ES-I3 (cell line): ENCODE results near the gene FAM107B.
"Not testable (repeated sequence)": the region's sequence is repeated elsewhere in the genome, so short reads cannot be mapped to it uniquely, and the experiment has no call there.

ENCODE experiments used
- H3K36me3 ChIP-seq: 2 replicates; pipeline ENCODE4 v1.6.1; 2013; ENCODE audit warnings: mild to moderate bottlenecking, low read length, control low read depth, moderate library complexity; ENCODE audit not compliant: insufficient read depth
- H3K4me1 ChIP-seq: 2 replicates; pipeline ENCODE4 v1.6.1; 2013; ENCODE audit warnings: mild to moderate bottlenecking, control low read depth, low read length; ENCODE audit not compliant: insufficient read depth
- H3K9ac ChIP-seq: 2 replicates; pipeline ENCODE4 v1.6.1; 2013; ENCODE audit warnings: low read depth, mild to moderate bottlenecking, low read length, moderate library complexity
- H3K9me3 ChIP-seq: 2 replicates; pipeline ENCODE4 v1.6.1; 2013; ENCODE audit warnings: mild to moderate bottlenecking, low read length, moderate library complexity; ENCODE audit not compliant: control insufficient read depth, insufficient read depth

The FAM107B gene

GRCh38 chr10:14774797-14775196 is at the start of gene FAM107B:
FAM107B (minus strand) TSS chr10:14774897; CDS start chr10:14774663, 234 bp downstream.
- H3K9ac ChIP-seq = no peak within 1 kb of the TSS
- no peaks in the 10 kb centered on the region for H3K4me1 ChIP-seq
- no peaks in the 10 kb centered on the region for H3K36me3 ChIP-seq
- H3K9me3 ChIP-seq = no peaks in the 10 kb centered on the region

- H3K9me3 ChIP-seq = no peaks in the 10 kb centered on the region
- peaks cover 4% of the 10 kb centered on the region; the same call in 1 of the 2 replicates for H3K4me1 ChIP-seq
- H3K9ac ChIP-seq = no peak overlapping the region
- no peaks in the 10 kb centered on the region for H3K36me3 ChIP-seq
Measured at GRCh38 chr10:14823966-14824365, 49.3 kb upstream of the FAM107B start.

- Histone ChIP-seq H3K9ac (no peak overlapping the region), H3K9me3 (no peaks in the 10 kb centered on the region), H3K4me1 (peaks cover 4% of the 10 kb centered on the region; the same call in 1 of the 2 replicates), H3K36me3 (no peaks in the 10 kb centered on the region)
Measured at GRCh38 chr10:14822879-14823755, 48.4 kb upstream of the FAM107B start.

- Histone ChIP-seq H3K36me3 (no peaks in the 10 kb centered on the region), H3K9ac (no peak overlapping the region), H3K4me1 (peaks cover 4% of the 10 kb centered on the region; the same call in 1 of the 2 replicates), H3K9me3 (no peaks in the 10 kb centered on the region)
Measured at GRCh38 chr10:14821635-14822375, 47.1 kb upstream of the FAM107B start.

- Histone ChIP-seq H3K4me1 (peaks cover 4% of the 10 kb centered on the region; the same call in 1 of the 2 replicates), H3K36me3 (no peaks in the 10 kb centered on the region), H3K9ac (no peak overlapping the region), H3K9me3 (no peaks in the 10 kb centered on the region)
Measured at GRCh38 chr10:14820775-14821154, 46.1 kb upstream of the FAM107B start.

GRCh38 chr10:14820010-14820774 is 45.5 kb upstream of the FAM107B start:
- H3K36me3 ChIP-seq = no peaks in the 10 kb centered on the region
- H3K9me3 ChIP-seq = no peaks in the 10 kb centered on the region

GRCh38 chr10:14816717-14817116 is 42.0 kb upstream of the FAM107B start:
- H3K36me3 ChIP-seq, H3K9ac ChIP-seq, H3K9me3 ChIP-seq: not testable (repeated sequence)

More at GRCh38 chr10:14820010-14820774, 45.5 kb upstream of the FAM107B start:
- Histone ChIP-seq H3K9ac (no peak overlapping the region), H3K4me1 (peaks cover 4% of the 10 kb centered on the region; the same call in 1 of the 2 replicates)

GRCh38 chr10:14815681-14816080 is 41.0 kb upstream of the FAM107B start:
- Histone ChIP-seq H3K4me1 (no peaks in the 10 kb centered on the region; the same call in 1 of the 2 replicates), H3K9ac (no peak overlapping the region), H3K9me3 (no peaks in the 10 kb centered on the region), H3K36me3 (no peaks in the 10 kb centered on the region)

More at GRCh38 chr10:14816717-14817116, 42.0 kb upstream of the FAM107B start:
- H3K4me1 ChIP-seq = not testable (repeated sequence)

GRCh38 chr10:14812271-14812670 is 37.6 kb upstream of the FAM107B start:
- Histone ChIP-seq H3K9me3 (no peaks in the 10 kb centered on the region), H3K9ac (no peak overlapping the region), H3K4me1 (no peaks in the 10 kb centered on the region; the same call in 1 of the 2 replicates), H3K36me3 (no peaks in the 10 kb centered on the region)

- no peaks in the 10 kb centered on the region for H3K36me3 ChIP-seq
- no peaks in the 10 kb centered on the region for H3K9me3 ChIP-seq
- no peaks in the 10 kb centered on the region; the same call in 1 of the 2 replicates for H3K4me1 ChIP-seq
- H3K9ac ChIP-seq = no peak overlapping the region
Measured at GRCh38 chr10:14810969-14811953, 36.6 kb upstream of the FAM107B start.

- Histone ChIP-seq H3K4me1 (no peaks in the 10 kb centered on the region; the same call in 1 of the 2 replicates), H3K9ac (no peak overlapping the region), H3K36me3 (no peaks in the 10 kb centered on the region), H3K9me3 (no peaks in the 10 kb centered on the region)
Measured at GRCh38 chr10:14806318-14806717, 31.6 kb upstream of the FAM107B start.

GRCh38 chr10:14803827-14804226 is 29.1 kb upstream of the FAM107B start:
- H3K9me3 ChIP-seq = no peaks in the 10 kb centered on the region
- H3K36me3 ChIP-seq = no peaks in the 10 kb centered on the region
- H3K4me1 ChIP-seq = no peaks in the 10 kb centered on the region
- H3K9ac ChIP-seq = no peak overlapping the region

GRCh38 chr10:14801723-14802122 is 27.0 kb upstream of the FAM107B start:
- no peaks in the 10 kb centered on the region for H3K4me1 ChIP-seq
- H3K9ac ChIP-seq = no peak overlapping the region
- no peaks in the 10 kb centered on the region for H3K36me3 ChIP-seq
- H3K9me3 ChIP-seq = no peaks in the 10 kb centered on the region
